Activated naive CD8-positive, alpha-beta T cell treated with anti-CD3 and anti-CD28 coated beads, Interleukin-2, amount 50 U/mL, for 24 hours (primary cell): Measurements from ENCODE around the gene CLEC18B.
"Not testable (repeated sequence)": the region's sequence is repeated elsewhere in the genome, so short reads cannot be mapped to it uniquely, and the experiment has no call there.

Experiments used
- ATAC-seq: fragments of 150-1000 bp; cut with Tn5 transposase; one replicate; pipeline ENCODE4 v1.10.0; 2021
- DNase-seq: peaks from one replicate; pipeline ENCODE4 v3.0.0; 2021
- H3K27ac Mint-ChIP-seq: one replicate; pipeline ENCODE4 v1.8.0; 2021; ENCODE audit warnings: mild to moderate bottlenecking, mixed read lengths
- H3K27me3 Mint-ChIP-seq: one replicate; pipeline ENCODE4 v1.8.0; 2021; ENCODE audit warnings: mixed read lengths
- H3K36me3 Mint-ChIP-seq: one replicate; pipeline ENCODE4 v1.8.0; 2021; ENCODE audit warnings: low read depth, mixed read lengths
- H3K4me1 Mint-ChIP-seq: one replicate; pipeline ENCODE4 v1.8.0; 2021; ENCODE audit warnings: mixed read lengths
- H3K4me3 Mint-ChIP-seq: one replicate; pipeline ENCODE4 v1.8.0; 2021; ENCODE audit warnings: mild to moderate bottlenecking, moderate library complexity, mixed read lengths
- H3K9me3 Mint-ChIP-seq: one replicate; pipeline ENCODE4 v1.8.0; 2021; ENCODE audit warnings: mixed read lengths

The CLEC18B gene

DNA sequence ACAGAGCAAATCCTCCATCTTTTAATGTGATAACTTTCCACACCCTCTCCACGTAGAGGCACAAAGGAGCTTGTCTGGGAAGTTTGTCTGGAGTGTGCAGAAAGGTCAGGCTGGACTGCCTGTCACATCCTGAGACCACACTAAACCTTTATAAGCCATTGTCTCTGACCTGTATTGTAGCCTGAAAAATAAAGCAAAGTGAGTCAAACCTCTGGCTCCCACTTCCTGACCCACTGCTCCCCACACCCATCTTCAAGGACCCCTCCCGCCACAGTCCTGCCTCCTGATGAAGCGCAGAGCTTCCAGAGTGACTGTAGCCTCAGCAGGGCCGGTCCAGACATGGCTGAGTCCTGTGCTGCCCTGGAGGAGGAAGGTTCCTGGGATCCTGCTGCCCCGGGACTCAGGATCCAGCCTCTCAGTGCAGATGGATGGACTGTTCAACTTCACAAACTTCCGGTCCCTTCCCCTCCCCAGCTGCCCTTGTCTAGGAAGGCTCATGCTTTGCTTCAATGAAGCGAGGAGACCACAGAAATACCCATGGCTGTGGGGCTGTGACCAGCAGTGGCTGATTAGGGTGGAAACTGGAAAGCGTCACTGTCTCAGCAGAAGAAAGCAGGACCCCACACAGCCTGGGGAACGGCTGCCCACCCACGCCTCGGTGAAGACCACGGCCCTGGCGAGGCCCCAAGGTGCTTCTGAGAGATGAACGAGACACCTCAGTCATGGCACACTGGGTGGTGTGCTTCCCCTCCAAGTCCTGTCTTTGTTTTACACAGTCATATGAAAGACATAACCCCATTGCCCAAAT is 30.9 kb upstream of the CLEC18B start:
- no peaks in the 10 kb centered on the region for H3K4me1 Mint-ChIP-seq
- ATAC-seq: peak; percentile 33
- no peaks in the 10 kb centered on the region for H3K27me3 Mint-ChIP-seq
- DNase-seq: no peak
- no peaks in the 10 kb centered on the region for H3K9me3 Mint-ChIP-seq
- H3K4me3 Mint-ChIP-seq: no peak overlapping the region
- peak overlapping the region; percentile 43 for H3K27ac Mint-ChIP-seq
- H3K36me3 Mint-ChIP-seq: peaks cover 22% of the 10 kb centered on the region

DNA sequence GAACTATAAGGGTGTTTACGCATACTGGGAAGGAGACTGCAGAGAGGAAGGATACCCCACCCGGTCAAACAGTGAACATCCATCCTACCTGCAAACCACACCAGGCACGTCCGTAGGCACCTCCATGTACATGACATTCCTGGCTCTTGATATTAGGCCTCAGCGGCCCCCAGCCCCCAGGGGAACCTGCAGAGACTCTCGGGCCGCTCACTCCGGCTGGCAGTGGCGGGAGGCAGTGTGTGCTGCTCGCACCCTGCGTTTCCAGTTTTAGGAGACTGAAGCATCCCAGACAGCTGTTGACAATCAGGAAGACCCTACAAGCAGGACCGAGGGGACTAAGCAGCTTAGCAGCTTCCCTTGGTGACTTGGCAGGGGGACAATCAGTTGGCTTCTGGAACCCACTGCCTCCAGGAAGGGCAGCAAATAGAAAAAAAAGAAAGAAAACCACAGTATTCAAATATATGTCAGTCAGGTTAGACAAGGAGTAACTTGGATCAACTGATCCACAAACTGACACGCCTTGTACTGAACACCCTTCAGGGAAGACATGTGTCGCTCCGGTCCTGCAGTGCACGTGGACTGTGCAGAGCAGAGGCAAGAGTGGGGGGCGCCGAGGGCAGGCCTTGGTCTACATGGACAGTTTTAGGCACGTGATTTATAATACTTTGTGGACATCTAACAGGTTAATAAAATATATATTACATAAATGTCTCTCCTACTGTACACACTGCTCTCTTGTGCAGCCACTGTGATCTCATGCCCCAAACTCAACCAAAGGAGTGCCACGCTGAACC is 29.9 kb upstream of the CLEC18B start:
- H3K27ac Mint-ChIP-seq: no peak overlapping the region
- no peaks in the 10 kb centered on the region for H3K27me3 Mint-ChIP-seq
- DNase-seq (no peak), ATAC-seq (no peak)
- H3K4me3 Mint-ChIP-seq: no peak overlapping the region
- H3K36me3 Mint-ChIP-seq: peaks cover 25% of the 10 kb centered on the region
- H3K9me3 Mint-ChIP-seq: no peaks in the 10 kb centered on the region
- H3K4me1 Mint-ChIP-seq: no peaks in the 10 kb centered on the region

DNA sequence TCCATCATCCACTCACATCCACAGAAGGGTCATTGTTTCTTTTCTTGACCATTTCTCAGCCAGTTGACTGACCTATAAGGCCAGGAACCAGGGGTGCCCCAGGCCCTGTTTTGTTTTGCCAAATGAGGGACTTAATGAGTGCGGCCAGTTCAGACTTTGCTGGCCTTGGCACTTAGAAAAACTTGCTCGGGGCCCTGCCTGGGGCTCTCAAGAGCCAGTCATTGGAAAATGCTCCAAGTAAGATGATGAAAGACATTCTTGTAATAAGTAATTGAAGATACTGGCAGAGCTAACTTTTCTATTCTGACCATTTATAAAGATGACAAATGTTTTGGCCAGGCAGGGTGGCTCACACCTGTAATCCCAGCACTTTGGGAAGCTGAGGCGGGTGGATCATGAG is 29.0 kb upstream of the CLEC18B start:
- Mint-ChIP-seq H3K36me3 (peaks cover 25% of the 10 kb centered on the region), H3K4me3 (no peak overlapping the region), H3K9me3 (no peaks in the 10 kb centered on the region), H3K27ac (no peak overlapping the region), H3K27me3 (no peaks in the 10 kb centered on the region), H3K4me1 (no peaks in the 10 kb centered on the region)
- no peak for ATAC-seq
- no peak for DNase-seq

DNA sequence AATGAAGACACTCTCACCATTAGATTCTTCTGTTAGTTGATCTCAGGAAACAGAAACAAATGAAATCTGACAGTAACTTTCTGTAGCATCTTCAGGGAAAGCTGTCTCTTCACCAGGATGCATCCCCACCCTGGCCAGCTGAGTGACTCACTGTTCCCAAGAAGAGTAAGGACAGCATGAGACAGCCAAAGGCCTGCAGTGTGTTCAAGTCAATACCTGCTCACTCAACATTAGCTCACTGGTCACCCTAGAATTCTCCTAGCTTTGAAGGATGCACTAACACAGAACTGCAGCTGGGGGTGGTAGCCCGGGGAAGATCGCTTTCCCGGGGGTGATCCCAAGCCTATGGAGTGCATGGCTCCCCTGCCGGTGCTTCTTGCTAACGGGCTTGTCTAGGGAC is 28.2 kb upstream of the CLEC18B start:
- H3K27me3 Mint-ChIP-seq: no peaks in the 10 kb centered on the region
- no peaks in the 10 kb centered on the region for H3K9me3 Mint-ChIP-seq
- no peak overlapping the region for H3K4me3 Mint-ChIP-seq
- H3K27ac Mint-ChIP-seq: peak overlapping the region; percentile 49
- H3K36me3 Mint-ChIP-seq: peaks cover 22% of the 10 kb centered on the region
- DNase-seq (no peak), ATAC-seq (no peak)
- no peaks in the 10 kb centered on the region for H3K4me1 Mint-ChIP-seq

DNA sequence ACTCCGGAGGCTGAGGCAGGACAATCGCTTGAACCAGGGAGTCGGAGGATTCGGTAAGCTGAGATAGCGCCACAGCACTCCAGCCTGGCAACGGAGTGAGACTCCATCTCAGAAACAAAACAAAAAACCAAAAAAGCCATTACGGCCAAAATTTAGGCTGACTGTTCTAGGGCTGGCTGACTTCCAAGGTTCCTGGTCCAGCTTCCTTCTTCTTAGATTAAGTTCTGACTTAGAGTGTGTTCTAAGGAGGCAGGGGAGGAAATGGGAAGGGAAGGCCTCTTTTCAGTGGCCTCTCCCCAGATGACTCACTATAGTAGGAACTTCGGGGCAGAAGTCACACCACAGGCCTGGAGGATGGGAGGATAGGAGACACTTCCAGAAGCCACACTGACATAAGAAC is 27.7 kb upstream of the CLEC18B start:
- Mint-ChIP-seq H3K27ac (peak overlapping the region; percentile 49), H3K9me3 (no peaks in the 10 kb centered on the region), H3K36me3 (peaks cover 22% of the 10 kb centered on the region), H3K4me1 (no peaks in the 10 kb centered on the region), H3K27me3 (no peaks in the 10 kb centered on the region), H3K4me3 (no peak overlapping the region)
- no peak for ATAC-seq
- DNase-seq: no peak

DNA sequence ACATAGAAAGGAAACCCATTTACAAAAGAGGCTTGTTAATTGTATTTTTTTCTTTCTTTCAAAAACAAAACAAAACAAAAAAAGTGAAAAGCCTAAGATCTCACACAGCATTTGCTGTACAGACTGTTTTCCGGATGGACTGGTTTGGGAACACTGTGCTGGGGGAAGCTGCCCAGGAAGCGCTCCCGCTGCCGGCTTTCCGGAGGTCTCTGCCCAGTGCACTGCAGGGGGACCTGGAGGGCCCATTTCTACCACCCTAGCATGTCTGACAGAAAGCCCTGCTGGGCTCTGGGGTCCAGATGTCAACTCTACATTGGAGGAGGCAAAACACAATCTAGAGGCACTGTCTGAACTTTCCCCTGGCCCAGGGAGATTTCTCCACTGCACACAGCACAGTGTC is 26.3 kb upstream of the CLEC18B start:
- Mint-ChIP-seq H3K4me1 (no peaks in the 10 kb centered on the region), H3K27ac (no peak overlapping the region), H3K9me3 (no peaks in the 10 kb centered on the region), H3K4me3 (no peak overlapping the region), H3K36me3 (peaks cover 18% of the 10 kb centered on the region), H3K27me3 (no peaks in the 10 kb centered on the region)
- DNase-seq (no peak), ATAC-seq (no peak)

DNA sequence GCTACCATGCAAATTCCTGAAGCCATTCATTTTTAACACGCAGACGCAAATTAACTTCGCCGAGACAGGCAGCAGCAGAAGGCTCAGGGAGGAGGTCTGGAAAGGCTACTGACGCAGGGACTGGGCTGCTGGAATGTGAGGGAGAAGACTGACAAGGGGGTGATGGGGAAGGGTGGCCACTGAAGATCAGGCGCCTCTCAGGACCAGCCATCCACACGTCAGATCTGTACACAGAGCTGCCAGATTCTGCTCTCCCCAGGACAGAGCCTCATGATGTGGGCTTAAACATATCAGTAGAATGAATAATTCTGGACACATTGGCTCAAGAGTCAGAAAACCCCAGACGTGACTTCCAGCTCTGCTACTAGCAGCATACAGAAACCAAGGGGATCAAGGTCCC is 25.6 kb upstream of the CLEC18B start:
- no peaks in the 10 kb centered on the region for H3K27me3 Mint-ChIP-seq
- DNase-seq: no peak
- H3K36me3 Mint-ChIP-seq: peaks cover 15% of the 10 kb centered on the region
- H3K4me1 Mint-ChIP-seq: no peaks in the 10 kb centered on the region
- H3K27ac Mint-ChIP-seq: no peak overlapping the region
- ATAC-seq: no peak
- no peaks in the 10 kb centered on the region for H3K9me3 Mint-ChIP-seq
- no peak overlapping the region for H3K4me3 Mint-ChIP-seq

DNA sequence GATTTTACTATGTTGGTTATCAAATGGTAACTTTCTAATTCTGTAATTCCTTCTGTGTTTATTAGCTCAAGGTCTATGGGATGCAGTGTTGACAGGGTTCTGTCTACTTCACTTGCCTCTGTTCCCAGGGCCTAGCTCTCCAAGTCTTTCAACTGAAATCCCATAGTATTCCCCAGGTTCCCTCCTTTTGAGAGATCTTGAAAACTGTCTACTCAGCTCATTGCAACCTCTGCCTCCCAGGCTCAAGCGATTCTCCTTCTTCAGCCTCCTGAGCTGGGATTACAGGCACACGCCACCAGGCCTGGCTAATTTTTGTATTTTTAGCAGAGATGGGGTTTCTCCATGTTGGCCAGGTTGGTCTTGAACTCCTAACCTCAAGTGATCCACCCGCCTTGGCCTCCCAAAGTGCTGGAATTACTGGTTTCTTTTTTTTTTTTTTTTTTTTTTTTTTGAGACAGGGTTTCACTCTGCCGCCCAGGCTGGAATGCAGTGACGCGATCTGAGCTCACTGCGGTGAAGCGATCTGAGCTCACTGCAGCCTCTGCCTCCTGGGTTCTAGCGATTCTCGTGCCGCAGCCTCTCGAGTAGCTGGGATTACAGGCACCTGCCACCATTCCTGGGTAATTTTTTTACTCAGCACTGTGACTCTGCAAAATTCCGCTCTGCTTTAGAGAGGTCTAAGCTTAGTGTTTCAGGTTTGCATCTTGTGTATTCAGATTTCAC is 22.5 kb upstream of the CLEC18B start:
- H3K4me1 Mint-ChIP-seq, H3K27me3 Mint-ChIP-seq, H3K9me3 Mint-ChIP-seq, H3K4me3 Mint-ChIP-seq, ATAC-seq, DNase-seq, H3K27ac Mint-ChIP-seq: not testable (repeated sequence)
- peaks cover 13% of the 10 kb centered on the region for H3K36me3 Mint-ChIP-seq

DNA sequence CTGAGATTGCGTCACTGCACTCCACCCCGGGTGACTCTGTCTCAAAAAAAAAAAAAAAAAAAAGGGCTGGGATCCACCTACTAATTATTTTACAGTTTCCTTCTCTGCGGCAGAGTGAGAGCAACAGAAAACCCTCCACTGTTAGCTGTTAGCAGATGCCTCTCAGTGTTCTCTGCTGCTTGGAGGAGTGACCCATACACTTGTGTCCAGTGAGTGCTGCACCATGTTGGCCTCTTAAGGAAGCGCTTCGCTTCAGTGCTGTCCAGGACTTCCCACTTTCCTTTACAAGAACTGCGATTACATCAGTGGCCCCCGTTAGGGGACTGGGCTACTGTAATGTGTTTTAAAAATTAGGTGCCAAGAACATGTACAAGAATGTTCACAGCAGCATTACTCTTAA is 18.4 kb upstream of the CLEC18B start:
- peaks cover 13% of the 10 kb centered on the region for H3K4me1 Mint-ChIP-seq
- peaks cover 11% of the 10 kb centered on the region for H3K36me3 Mint-ChIP-seq
- no peaks in the 10 kb centered on the region for H3K27me3 Mint-ChIP-seq
- DNase-seq (no peak), ATAC-seq (no peak)
- no peak overlapping the region for H3K4me3 Mint-ChIP-seq
- H3K27ac Mint-ChIP-seq: no peak overlapping the region
- H3K9me3 Mint-ChIP-seq: no peaks in the 10 kb centered on the region

DNA sequence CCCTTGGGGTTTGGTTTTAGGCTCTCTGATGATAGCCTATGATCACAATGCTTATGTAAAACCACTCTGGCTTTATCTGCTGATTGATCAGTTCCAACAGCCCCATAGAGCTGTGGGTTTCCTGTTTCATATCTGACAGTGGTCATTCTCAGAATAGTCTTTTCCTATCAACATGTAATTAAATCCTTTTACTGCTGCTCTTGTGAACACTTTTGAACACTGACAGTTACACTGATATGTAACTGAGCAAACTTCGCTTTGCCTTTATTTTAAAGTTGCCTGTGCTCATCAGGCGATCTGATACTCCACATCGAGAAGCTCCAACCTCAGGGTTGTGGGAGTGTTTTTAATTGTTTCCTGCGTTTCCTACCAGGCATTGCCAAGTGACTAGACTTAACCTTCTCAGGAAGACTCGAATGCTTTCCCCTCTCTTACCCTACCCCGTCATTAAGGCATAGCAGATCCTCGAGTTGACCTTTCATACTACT is 17.3 kb upstream of the CLEC18B start:
- H3K27ac Mint-ChIP-seq: peak overlapping the region; percentile 48
- H3K9me3 Mint-ChIP-seq: no peaks in the 10 kb centered on the region
- H3K4me1 Mint-ChIP-seq: peaks cover 13% of the 10 kb centered on the region
- H3K36me3 Mint-ChIP-seq: peaks cover 11% of the 10 kb centered on the region
- ATAC-seq (peak; percentile 95), DNase-seq (no peak)
- no peaks in the 10 kb centered on the region for H3K27me3 Mint-ChIP-seq
- H3K4me3 Mint-ChIP-seq: peak overlapping the region; percentile 25

DNA sequence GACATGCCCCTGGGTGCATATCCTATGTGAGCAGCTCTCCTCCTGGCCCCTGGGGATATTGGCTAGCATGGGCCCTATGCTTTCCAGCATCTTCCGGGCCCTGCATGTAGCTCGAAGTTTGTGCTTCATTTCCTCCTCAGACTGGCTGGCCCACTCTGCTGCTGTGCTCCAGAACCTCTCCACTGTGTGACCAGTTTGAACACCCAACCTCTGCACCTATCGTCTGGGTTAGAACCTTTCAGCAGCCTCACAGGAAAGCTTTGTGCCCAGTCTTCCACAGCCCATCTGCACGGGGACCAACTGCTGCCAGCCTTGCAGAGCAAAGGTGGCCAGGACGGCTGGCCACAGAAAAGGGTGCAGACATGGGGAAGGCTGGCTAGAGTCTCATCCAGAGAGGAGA is 10.2 kb upstream of the CLEC18B start:
- H3K9me3 Mint-ChIP-seq: no peaks in the 10 kb centered on the region
- DNase-seq: no peak

DNA sequence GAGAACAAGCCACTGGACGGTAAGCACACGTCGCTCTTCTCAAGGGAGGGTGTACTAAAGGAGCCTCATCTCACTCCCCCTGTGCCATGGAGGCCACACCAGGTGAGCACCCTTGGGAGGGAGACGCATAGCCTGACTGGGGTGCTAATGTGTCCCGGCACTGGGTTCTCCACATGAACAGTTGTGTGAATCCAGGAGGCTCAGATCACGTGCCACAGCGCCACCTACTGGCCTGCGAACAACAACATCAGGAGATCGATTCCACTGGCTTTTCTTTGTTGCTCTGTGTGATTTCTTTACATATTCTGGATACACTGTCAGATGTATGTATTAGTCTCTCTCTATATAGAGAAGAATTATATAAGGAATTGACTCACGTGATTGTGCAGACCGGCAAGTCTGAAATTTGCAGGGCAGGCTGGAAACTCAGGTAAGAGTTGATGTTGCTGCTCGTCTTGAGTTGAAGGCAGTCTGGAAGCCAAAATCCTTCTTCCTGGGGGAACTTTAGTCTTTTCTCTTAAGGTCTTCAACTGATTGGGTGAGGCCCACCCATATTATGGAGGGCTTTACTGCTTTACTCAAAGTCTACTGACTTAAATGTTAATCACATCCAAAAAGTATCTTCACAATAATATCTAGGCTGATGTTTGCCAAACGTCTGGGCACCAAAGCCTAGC is 8.9 kb upstream of the CLEC18B start:
- DNase-seq (peak; percentile 36), ATAC-seq (peak; percentile 77)
- not testable (repeated sequence) for H3K27me3 Mint-ChIP-seq, H3K4me1 Mint-ChIP-seq, H3K4me3 Mint-ChIP-seq, H3K27ac Mint-ChIP-seq, H3K9me3 Mint-ChIP-seq, H3K36me3 Mint-ChIP-seq

More for the DNA sequence above, 10.2 kb upstream of the CLEC18B start:
- H3K4me1 Mint-ChIP-seq: no peaks in the 10 kb centered on the region
- no peaks in the 10 kb centered on the region for H3K36me3 Mint-ChIP-seq
- H3K4me3 Mint-ChIP-seq: no peak overlapping the region
- ATAC-seq: no peak
- H3K27ac Mint-ChIP-seq: no peak overlapping the region
- H3K27me3 Mint-ChIP-seq: no peaks in the 10 kb centered on the region

DNA sequence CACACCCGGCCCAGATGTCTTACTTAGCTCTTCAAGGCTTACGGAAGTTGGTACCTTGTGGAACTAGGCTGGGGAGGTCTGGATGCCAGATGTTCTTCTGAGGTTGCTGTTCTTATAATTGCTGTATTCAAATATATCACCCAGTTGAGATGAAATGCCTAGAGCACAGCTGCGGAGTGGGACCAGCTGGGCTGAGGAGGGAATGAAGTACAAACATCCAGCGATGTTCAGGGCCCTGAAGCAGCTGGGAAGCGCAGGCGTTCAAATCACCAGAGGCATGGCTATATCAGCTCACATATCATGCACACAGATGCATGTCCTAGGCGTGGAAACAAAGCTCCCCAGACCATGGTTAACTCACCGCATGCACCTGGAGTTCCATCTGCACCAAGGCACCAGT is 7.2 kb upstream of the CLEC18B start:
- ATAC-seq, H3K36me3 Mint-ChIP-seq, H3K4me1 Mint-ChIP-seq, H3K27ac Mint-ChIP-seq, H3K9me3 Mint-ChIP-seq, H3K4me3 Mint-ChIP-seq, H3K27me3 Mint-ChIP-seq, DNase-seq: not testable (repeated sequence)

DNA sequence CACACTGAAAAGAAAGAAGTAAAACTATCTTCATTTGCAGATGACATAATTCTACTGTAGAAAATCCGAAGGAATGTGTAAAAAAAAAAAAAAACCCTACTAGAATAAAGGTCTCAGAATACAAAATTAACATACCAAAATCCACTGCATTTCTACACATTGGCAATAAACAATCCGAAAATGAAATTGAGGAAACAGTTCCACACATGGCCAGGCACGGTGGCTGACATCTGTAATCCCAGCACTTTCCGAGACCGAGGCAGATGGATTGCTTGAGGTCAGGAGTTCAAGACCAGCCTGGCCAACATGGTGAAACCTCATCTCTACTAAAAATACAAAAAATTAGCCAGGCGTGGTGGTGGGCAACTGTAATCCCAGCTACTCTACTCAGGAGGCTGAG is 4.5 kb upstream of the CLEC18B start:
- H3K36me3 Mint-ChIP-seq, H3K4me1 Mint-ChIP-seq, H3K9me3 Mint-ChIP-seq, ATAC-seq, DNase-seq, H3K27me3 Mint-ChIP-seq, H3K27ac Mint-ChIP-seq, H3K4me3 Mint-ChIP-seq: not testable (repeated sequence)
